ENCODE measurements around the gene RAX2. TPM values are rescaled to one million over a fixed set of nuclear protein-coding genes. Genes with fewer than 3 reads are reported as not detected.
A peak's percentile ranks its signal among the peaks of the same experiment; 100 is the strongest.

RAX2 gene
- total and polyA plus RNA-seq, 9 of the 15 experiments (the other 6 are each of a cell fraction or from before 2014, with no cell fraction given): not detected

DNA sequence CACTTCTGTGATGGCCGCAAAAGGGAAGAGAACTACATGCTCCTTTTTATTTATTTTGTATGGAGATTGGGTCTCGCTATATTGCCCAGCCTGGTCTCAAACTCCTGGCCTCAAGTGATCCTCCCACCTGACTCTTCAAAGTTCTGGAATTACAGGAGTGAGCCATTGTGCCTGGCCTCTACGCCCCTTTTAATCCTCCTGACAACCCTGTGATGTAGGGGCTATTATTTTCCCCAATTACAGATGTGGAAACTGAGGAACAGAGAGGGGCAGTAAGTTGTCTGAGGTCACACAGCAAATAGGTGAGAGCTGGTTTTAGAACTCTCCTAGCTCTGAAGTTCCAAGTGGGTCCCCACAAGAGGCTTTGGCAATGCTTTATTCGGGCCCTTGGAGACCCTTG, 52.2 kb downstream of the RAX2 start (continued):
- TF ChIP-seq RNF2 (IDR thresholded peaks at IDR 0.05) (no peak), ZNF778 (CRISPR knock-in tag; IDR thresholded peaks at IDR 0.05) (no peak), POLR3A (IDR thresholded peaks at IDR 0.05; ENCODE audit: borderline replicate concordance, extremely low read depth, insufficient read depth, insufficient read length) (no peak), ZNF764 (CRISPR knock-in tag; IDR thresholded peaks at IDR 0.05; ENCODE audit: low read depth) (no peak), ZNF184 (CRISPR knock-in tag; IDR thresholded peaks at IDR 0.05) (no peak), HNRNPH1 (optimal IDR thresholded peaks at IDR 0.05; ENCODE audit: low read depth, low read length) (no peak), ZNF589 (CRISPR knock-in tag; IDR thresholded peaks at IDR 0.05; ENCODE audit: low read depth) (no peak), IRF1 (CRISPR knock-in tag; IDR thresholded peaks at IDR 0.05; ENCODE audit: borderline replicate concordance) (no peak), ZNF717 (CRISPR knock-in tag; IDR thresholded peaks at IDR 0.05) (no peak), CUX1 (CRISPR knock-in tag; IDR thresholded peaks at IDR 0.05) (no peak), NFXL1 (CRISPR knock-in tag; IDR thresholded peaks at IDR 0.05) (no peak), ZNF3 (CRISPR knock-in tag; IDR thresholded peaks at IDR 0.05) (no peak), ZNF436 (CRISPR knock-in tag; IDR thresholded peaks at IDR 0.05) (no peak), SRSF9 (IDR thresholded peaks at IDR 0.05; ENCODE audit: borderline replicate concordance, low read depth, low read length) (no peak), TCF7L2 (IDR thresholded peaks at IDR 0.05; ENCODE audit: low read depth, low read length) (no peak), ZC3H4 (CRISPR knock-in tag; IDR thresholded peaks at IDR 0.05; ENCODE audit: borderline replicate concordance) (no peak), ID3 (CRISPR knock-in tag; IDR thresholded peaks at IDR 0.05) (no peak), ID3 (tag; IDR thresholded peaks at IDR 0.05) (no peak), PHF20 (IDR thresholded peaks at IDR 0.05; ENCODE audit: partially characterized antibody) (peak; percentile 22), SIRT6 (IDR thresholded peaks at IDR 0.05; ENCODE audit: low read depth, low read length) (no peak), CBX1 (IDR thresholded peaks at IDR 0.05; ENCODE audit: low read depth) (peak; percentile 84; the same call in 1 of the 2 replicates), GABPB1 (CRISPR knock-in tag; IDR thresholded peaks at IDR 0.05) (no peak), KDM1A (IDR thresholded peaks at IDR 0.05) (peak; percentile 85 to 94)
- TF ChIP-seq, protein P1, sequence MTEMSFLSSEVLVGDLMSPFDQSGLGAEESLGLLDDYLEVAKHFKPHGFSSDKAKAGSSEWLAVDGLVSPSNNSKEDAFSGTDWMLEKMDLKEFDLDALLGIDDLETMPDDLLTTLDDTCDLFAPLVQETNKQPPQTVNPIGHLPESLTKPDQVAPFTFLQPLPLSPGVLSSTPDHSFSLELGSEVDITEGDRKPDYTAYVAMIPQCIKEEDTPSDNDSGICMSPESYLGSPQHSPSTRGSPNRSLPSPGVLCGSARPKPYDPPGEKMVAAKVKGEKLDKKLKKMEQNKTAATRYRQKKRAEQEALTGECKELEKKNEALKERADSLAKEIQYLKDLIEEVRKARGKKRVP (CRISPR knock-in tag; IDR thresholded peaks at IDR 0.05): no peak

All from K562 (cell line).